Activated CD4-positive, CD25-positive, alpha-beta regulatory T cell treated with anti-CD3 and anti-CD28 coated beads, Interleukin-2, amount 50 U/mL, for 72 hours (primary cell): Measurements from ENCODE around the gene PNMA8B.
"Not testable (repeated sequence)": the region's sequence is repeated elsewhere in the genome, so short reads cannot be mapped to it uniquely, and the experiment has no call there.

Experiments
- DNase-seq: peaks from one replicate; pipeline ENCODE4 v3.0.0; 2021

Gene PNMA8B

DNA sequence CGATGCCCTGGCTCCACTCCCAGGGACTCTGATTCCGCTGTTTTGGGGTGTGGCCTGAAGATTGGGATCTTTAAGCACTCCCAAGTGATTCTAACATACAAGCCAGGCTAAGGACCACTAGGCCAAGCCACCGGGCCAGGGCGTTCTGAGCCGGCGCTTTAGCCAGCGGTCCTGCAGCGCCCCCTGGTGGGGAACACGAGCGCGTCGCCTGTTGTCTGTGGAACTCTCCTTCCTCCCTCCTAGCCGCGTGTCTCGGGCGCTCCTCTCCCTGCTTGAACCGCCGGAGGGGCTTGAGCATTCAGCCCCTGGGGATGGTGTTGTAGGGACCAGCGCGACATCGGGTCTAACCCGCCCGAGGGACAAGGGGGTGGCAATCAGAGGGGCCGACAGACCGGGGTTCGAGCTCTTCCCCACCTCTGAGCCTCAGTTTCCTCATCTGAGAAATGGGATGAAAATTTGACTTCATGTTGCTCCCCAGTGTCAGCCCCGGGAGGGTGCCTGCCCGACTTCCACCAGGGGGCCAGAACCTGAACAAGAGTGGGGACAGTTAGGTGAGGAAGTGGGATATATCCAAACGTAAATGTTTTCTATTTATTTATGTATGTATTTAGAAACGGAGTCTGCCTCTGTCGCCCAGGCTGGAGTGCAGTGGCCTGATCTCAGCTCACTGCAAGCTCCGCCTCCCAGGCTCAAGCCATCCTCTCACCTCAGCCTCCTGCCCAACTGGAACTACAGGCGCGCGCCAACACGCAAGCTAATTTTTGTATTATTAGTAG lies 18.0 kb upstream of the PNMA8B start:
- DNase-seq, result peak; percentile 90

GRCh38 chr19:46511237-46511636 lies 15.6 kb upstream of the PNMA8B start:
- no peak for DNase-seq

- DNase-seq, result no peak
These were observed 12.5 kb upstream of the PNMA8B start for GRCh38 chr19:46508206-46508605.

GRCh38 chr19:46503848-46504453 lies 8.3 kb upstream of the PNMA8B start:
- DNase-seq, result no peak

DNA sequence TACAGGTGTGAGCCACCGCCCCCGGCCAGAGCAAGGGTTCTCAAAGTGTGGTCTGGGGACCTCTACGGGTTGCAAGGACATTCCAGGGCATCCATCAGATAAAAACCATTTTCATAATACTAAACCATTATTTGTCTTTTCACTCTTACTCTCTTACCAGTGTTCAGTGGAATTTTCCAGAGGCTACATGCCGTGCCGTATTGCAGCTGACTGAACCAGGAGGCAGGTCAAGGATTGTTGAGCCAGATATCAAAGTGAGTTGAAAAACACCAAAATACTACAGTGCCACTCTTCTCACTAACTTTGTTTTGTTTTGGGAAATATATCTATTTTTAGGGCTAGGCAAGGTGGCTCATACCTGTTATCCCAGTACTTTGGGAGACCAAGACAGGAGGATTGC lies 7.2 kb upstream of the PNMA8B start:
- DNase-seq, result no peak

DNA sequence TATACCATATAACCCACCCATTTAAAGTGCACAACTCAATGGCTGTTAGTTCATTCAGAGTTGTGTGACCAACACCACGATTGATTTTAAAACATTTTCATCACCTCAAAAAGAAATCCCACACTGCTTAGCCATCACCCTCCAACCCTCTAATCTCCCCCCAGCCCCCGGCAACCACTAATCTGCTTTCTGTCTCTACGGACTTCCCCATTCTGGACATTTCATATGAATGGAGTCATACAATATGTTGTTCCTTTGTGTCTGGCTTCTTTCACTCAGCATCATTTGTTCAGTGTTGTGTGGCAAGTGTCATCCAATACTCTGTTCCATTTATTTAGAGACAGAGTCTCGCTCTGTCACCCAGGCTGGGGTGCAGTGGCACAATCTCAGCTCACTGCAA lies 4.0 kb upstream of the PNMA8B start:
- DNase-seq, result no peak

- DNase-seq, result no peak
These were observed 2.1 kb upstream of the PNMA8B start for GRCh38 chr19:46497773-46498172.

DNA sequence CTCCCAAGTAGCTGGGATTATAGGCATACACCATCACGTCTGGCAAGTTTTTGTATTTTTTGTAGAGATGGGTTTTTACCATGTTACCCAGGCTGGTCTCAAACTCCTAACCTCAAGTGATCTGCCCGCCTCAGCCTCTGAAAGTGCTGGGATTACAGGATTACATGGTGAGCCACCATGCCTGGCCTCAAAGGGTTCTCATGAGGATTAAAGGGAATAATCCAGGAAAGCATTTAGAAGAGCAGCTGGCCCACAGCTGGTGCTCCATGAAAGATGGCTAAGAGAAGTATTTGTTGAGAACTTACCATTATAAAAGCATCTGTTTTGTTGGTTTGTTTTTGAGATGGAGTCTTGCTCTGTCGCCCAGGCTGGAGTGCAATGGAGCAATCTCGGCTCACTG lies 1.2 kb upstream of the PNMA8B start:
- not testable (repeated sequence) for DNase-seq

GRCh38 chr19:46496304-46496703 lies 637 bp upstream of the PNMA8B start:
- no peak for DNase-seq

- DNase-seq, result no peak
These were observed 504 bp downstream of the PNMA8B start for GRCh38 chr19:46494941-46495785.

GRCh38 chr19:46494146-46494940 lies 1.3 kb downstream of the PNMA8B start:
- DNase-seq, result no peak

GRCh38 chr19:46493236-46494145 lies 2.2 kb downstream of the PNMA8B start:
- no peak for DNase-seq

DNA sequence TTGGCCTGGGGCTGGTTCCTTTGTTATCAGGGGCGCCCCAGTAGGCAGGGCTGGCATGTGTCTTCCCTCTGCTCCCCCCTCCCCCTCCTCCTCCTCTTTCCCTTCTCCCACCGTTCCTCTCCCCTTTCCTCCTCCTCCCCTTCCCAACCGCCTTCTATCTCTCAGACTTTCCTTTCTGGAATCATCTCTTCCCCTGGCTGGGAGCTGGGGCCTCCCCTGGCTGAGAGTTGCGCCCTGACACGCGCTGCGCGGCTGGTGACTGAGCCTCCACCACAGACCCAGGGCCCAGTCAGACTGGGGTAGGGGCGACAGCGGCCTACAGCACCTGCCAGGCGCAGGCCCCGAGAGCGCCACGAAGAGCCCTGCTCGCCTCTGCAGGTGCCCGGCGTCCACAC lies 2.8 kb downstream of the PNMA8B start:
- DNase-seq, result no peak

GRCh38 chr19:46491975-46492682 lies 3.5 kb downstream of the PNMA8B start:
- no peak for DNase-seq

DNA sequence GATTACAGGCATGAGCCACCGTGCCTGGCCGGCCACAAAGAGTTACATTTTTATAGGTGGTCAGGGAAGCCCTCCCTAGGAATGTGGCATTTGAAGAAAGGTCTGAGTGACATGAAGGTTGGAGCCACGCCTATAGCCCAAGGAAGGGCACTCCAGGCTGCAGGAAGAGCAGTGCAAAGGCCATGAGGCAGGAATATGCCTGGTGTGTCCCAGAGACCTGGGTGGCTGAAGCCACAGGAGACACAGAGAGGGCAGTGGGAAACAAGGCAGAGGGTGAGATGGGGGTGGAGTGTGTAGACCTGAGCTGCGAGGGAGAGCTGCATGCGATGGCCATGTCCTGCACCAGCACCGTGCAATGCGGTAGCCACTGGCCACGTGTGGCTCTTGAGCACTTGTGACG lies 4.9 kb downstream of the PNMA8B start:
- no peak for DNase-seq

DNA sequence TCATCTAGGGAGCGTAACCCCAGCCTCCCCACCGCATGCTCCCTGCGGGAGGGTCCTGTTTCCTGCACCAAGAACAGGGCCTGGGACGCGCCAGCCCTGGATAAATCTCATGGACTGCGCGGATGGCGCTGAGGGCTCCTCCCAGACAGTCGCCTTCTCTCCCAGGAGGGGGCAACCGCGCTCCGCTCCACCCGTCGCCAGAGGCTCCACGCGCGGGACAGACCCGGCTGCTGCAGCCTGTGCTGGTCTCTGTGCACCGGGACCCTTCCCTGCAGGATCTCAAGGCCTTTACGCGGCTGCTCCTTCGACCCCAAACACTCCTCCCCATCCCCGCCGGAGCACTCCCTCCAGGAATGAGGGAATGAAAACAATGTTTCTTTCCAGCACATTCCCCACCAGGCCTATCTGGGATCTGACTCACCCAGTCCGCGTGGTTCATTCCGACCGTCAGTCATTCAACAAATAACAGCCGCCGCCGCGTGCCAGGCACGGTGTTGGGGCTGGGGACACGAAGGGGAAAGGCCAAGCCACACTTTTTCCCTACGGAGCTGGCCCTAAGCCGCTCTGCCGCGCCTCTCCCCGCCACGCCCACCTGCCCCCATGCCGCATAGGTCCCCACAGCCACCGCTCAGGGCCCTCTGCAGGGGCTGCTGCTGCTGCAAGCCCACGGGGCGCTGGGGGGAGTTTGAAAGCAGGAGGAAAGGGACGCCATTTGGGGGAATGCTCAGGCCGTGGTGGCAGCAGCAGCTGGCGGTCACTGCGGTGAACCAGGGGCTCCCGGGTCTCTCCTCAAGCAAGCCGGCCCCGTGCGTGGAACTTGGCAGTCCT lies 6.0 kb downstream of the PNMA8B start:
- no peak for DNase-seq

GRCh38 chr19:46488551-46488950 lies 7.1 kb downstream of the PNMA8B start:
- DNase-seq, result no peak

GRCh38 chr19:46487802-46488445 lies 7.7 kb downstream of the PNMA8B start:
- DNase-seq, result peak; percentile 83

DNA sequence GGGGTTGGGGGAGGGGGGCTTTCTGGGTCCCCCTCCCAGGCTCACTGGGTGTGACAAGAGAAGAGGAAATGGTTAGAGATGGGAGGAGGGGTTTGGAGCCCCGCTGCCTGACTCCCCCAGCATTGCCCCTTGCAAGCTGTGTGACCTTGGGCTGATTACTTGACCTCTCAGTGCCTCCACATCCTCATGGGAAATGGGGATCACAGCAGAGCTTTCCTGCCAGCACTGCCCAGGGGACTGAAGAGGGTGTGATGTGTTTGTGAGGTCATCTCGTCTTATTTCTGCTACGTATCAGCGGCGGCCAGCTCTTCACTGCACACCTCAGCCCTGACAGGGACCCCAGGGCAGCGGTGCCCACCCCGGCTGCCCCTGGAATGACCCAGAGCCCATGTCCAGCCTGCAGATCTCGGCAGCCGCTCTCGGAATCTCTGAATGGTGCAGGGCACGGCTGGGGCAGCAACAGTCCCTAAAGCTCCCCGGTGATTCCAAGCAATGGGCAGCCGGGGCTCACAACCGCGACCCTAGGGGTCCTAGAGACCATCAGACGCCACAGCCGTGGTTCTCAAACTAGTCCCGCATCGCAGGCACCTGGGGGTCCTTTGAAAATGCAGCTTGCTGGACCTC lies 8.4 kb downstream of the PNMA8B start:
- no peak for DNase-seq
